HG03064 (cell line): ENCODE results near the gene WNT2.

Source experiments
- ATAC-seq: cut with Tn5 transposase; IDR thresholded peaks from one replicate; pipeline ENCODE4 v1.9.1; 2021; ENCODE audit warnings: low read depth; ENCODE audit not compliant: unreplicated experiment

WNT2 gene

DNA sequence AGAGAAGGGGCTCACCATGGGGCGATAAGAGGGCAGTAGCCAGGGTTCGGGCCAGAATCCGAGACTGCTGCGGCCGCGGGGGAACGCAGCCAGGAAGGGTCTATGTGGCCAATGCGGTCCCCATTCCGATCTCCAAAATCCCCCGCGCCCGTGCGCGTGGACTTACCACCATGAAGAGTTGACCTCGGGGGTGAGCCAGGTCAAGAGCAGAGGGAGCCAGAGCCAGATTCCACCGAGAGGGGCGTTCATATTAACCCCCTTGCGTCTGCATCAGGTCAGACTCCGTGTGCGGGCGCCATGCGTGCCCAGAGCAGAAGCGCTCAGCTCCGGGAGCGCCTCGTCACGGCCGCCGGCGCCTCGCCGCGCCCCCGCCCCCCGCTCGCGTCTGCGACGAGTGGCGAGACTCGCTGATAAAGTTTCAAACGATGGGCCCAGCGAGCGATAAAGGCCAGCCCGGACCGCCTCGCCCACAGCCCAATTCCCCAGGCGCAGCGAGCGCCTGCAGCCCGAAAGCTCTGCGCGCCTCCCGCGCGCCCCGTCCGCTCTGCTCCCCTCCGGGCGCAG, at the start of gene WNT2:
TSS of gene WNT2 (minus strand) at position 318 of the 564 bp plus-strand sequence. CDS start at position 249, 69 bp downstream.
- ATAC-seq, result no peak

DNA sequence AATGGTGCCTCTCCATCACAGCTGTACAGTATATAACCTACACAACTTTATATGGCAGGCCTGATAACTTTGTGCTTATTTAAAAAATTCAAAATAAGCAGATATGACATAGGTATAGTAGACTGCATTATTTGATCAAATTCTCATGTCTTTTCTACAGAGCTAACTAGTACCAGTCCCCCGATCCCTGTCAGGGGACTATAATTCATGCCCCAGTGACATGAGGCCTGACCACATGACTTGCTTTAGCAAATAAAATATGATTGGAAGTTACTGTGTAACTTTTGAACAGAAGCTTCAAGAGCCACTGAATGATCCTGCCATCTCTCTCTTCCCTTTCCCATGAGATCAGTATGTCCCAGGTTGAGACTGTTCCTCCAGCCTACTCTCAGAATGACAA, 49.2 kb upstream of the WNT2 start:
- no peak for ATAC-seq

GRCh38 chr7:117364339-117365080, 41.7 kb upstream of the WNT2 start:
- ATAC-seq, result no peak

DNA sequence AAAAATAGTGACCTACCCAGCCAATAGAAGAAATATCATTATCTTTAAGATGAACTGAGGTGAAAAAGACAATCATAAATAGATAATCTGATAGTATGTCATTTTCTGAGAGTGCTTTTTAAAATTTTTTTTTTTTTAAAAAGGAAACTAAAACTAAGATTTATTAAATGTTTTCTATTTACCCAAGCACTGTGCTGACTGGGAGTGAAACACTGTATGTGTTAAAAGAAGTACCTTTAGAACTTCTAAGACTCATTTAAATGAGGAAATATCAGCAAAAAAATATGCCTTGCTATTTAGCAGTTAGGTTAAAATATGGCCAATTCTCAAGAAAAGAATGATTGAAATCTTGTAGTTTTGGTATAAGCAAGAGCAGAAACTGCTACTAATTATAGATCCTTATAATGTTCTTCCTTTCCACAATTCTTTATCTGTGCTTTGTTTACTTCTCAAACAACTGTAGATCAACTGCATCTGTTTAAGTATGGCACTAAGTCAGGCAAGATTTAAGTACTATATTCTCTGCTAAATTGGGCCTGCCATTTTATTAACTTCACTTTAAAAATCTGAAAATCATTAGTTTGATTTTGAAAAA, 39.5 kb upstream of the WNT2 start:
- ATAC-seq, result no peak

DNA sequence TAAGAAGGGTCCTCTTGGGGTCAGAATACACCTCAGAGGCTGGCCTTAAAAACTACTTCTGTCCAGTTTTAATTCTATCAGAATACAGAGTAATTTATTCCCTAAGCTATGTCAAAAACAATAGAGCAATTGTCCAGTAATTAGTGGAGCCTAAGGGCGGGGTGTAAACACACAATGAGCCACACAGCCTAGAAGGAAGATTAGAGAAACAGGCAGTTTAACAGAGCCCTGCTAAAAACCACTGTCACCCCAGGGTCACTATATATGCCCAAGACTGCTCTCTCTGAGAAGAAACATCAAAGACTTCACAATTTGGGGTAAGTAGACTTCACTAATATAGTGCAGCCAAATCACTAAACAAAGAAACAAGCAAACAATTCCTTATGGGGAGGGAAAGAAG, 27.2 kb upstream of the WNT2 start:
- no peak for ATAC-seq

- no peak for ATAC-seq
These were observed 26.7 kb upstream of the WNT2 start for GRCh38 chr7:117349570-117349969.

- ATAC-seq, result peak; percentile 97
These were observed 25.3 kb upstream of the WNT2 start for GRCh38 chr7:117347962-117348672.

- ATAC-seq, result peak; percentile 17
These were observed 24.6 kb upstream of the WNT2 start for GRCh38 chr7:117347480-117347879.

GRCh38 chr7:117346161-117346560, 23.3 kb upstream of the WNT2 start:
- ATAC-seq, result no peak

- ATAC-seq, result no peak
These were observed 15.2 kb upstream of the WNT2 start for GRCh38 chr7:117338020-117338419.

DNA sequence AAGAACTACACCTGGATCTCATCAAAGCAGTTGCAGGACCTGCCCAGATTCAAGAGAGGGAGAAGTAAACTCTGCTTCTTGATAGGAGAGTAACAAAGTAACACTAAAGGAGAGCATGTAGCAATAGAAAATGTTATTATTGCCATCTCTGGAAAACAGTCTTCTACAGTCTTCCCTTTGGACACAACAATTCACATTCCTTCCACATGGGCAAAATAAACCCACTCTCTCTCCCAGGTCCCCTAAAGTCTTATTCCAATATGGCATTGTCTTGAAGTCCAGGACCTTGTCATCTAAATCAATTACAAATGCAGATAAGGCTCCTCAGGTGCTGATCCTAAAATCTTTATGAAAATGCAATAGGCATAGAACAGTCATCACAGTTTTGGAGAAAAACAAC, 10.3 kb upstream of the WNT2 start:
- ATAC-seq, result no peak

DNA sequence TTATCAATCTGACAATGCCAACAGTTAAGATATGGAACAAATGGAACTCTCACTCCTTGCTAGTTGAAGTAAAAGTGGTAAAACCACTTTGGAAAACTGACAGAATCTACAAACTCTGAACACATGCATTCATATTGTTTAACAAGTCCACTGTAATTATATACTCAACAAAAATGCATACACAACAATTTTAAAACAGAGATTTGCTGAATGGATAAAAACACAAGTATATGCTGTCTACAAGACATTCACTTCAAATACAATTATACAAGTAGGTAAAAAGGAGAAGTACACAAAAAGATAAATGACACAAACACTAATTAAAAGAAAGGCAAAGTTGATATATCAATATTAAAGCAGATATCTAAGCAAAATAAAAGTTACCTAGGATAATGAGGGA, 9.2 kb upstream of the WNT2 start:
- ATAC-seq, result no peak

GRCh38 chr7:117325836-117326235, 3.0 kb upstream of the WNT2 start:
- ATAC-seq, result no peak

GRCh38 chr7:117324960-117325359, 2.1 kb upstream of the WNT2 start:
- ATAC-seq, result no peak

DNA sequence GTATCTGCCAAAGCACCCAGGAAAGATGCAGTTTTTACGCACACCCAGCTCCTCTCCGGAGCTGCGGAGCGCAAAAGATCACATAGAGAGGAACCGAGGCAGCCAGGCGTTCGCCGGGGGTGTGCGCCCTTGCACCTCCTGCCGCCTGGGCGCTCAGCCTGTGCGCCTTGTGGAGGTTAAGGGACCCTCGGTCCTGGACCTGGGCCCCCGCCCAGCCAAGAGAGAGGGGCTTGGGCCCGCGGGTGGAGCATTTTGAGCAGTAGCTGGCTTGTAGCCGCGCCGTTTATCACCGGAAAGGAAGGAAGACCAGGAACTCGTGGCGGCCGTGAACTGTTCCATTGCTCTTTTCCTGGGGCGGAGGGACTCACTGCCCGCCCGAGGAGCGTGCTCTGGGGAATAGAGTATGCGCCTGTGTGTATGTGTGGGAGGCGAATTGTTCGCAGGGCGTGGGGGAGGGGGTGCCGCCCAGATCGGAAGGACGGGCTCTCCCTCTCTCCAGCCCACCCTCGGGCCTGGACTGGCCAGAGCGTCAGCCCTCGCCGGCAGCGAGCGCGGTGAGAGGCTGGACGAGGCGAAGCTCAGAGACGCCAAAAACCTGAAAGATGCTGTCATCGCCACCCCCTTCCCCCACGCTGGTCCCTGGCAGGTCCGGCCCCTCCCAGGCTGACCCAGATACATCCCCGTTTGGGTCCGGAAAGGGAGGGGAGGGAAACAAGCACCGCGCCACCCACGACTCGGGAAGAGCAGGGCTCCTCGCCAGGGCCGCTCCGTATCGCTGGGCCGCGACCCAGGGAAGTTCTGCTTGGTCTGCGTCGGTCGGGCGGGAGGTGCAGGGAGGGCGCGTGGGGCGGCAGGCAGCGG, 1.2 kb upstream of the WNT2 start:
- no peak for ATAC-seq

DNA sequence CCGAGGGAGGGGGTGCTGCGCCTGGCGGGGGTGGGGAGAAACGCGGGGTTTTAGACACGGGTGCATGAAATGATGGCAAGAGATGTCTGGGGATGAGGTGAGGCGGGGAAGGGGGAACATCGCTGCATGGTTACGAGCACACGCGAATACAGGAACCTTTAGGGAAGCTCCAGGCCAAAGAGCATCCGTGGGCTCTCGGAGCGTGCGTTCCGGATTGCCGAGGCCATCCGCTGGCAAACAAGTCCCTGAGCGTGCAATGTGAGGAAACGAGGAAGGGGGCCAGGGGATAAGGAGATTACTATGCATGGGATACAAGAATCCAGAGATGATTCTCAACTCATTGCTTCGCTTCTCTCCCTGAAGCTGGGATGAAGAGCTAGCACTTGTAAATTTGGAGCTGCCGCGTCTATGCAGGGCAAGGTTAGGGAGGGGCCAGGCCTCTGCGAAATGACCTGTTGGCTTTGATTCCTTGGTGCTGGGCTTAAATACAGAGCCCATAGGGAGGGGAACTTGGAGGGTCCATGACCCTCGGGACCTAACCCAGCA, 520 bp upstream of the WNT2 start:
- ATAC-seq, result no peak

DNA sequence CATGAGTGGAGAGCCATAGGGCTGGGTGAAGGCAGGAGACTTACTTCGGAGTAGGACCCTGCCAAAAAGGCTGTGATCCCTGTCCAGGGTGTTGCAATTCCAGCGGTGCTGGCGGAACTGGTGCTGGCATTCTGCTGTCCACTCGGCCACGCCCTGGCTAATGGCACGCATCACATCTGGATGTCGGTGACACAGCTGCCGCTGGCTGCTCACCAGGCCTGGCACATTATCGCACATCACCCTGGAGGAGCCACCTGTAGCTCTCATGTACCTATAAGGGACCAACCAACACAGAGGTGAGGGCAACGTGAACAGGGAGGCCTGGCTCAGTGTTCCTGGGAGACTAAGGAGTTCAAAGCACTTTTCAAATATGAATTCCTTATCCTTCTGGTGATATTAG, 2.3 kb downstream of the WNT2 start:
- no peak for ATAC-seq

DNA sequence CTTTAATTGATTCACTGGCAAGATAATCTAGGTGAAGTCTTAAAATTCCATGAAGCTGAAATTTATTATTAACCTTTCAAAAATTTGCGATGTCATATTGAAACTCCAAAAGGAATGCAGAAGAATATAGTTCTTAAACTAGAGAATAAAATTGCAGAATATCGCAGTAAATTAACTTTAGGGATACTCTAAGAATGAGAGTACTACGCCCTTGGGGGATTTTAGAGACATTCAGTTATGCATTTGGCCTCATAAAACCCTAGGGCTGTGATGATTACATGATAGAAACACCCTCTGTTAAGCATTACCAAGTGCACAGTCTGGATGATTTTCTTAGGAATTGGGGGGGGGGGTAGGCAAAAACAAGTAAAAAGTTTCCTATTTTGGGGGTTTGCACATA, 3.7 kb downstream of the WNT2 start:
- ATAC-seq, result no peak

DNA sequence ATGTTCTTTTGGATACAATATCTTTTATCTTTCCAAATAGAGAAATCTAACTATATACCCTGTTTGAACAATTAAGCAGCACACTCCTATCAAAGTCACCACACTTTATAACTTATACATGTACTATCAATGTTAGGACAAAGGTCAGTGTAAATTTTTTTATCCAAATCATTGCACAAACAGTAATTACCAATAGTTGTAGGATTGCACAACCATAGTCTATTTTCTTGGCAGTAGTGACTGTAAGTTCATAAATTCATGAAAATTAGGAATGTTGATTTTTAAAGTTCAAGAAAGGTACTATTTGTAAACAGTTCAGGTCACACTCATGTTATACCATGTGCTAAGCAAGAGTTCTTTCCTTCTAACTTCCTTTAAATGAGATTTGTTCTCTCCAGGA, 9.3 kb downstream of the WNT2 start:
- ATAC-seq, result no peak
